Dedifferentiated amniotic fluid mesenchymal stem cell (primary cell): ENCODE data around the gene PLCD3.
A peak's percentile ranks its signal among the peaks of the same experiment; 100 is the strongest.

ENCODE experiments used
- DNase-seq: peaks from one replicate; pipeline ENCODE4 v3.0.0-alpha.2; 2016; ENCODE audit errors: extremely low spot score

The PLCD3 gene

GRCh38 chr17:45103269-45103795 lies 29.0 kb downstream of the PLCD3 start:
- DNase-seq = no peak

DNA sequence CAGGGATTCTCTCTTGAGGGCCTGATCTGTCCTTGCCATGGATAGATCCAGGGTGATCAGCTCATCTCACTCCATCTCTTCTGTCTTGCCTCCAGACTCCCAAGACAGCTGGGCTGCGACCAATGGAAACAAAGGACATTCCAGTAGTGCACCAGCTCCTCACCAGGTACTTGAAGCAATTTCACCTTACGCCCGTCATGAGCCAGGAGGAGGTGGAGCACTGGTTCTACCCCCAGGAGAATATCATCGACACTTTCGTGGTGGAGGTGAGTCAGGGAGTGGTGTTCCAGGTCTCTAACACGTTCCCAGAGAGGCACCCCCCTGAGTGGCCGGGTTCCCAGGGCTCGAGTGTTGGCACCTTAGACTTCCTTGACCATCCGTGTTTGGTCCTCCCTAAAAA lies 29.5 kb downstream of the PLCD3 start:
- no peak for DNase-seq

DNA sequence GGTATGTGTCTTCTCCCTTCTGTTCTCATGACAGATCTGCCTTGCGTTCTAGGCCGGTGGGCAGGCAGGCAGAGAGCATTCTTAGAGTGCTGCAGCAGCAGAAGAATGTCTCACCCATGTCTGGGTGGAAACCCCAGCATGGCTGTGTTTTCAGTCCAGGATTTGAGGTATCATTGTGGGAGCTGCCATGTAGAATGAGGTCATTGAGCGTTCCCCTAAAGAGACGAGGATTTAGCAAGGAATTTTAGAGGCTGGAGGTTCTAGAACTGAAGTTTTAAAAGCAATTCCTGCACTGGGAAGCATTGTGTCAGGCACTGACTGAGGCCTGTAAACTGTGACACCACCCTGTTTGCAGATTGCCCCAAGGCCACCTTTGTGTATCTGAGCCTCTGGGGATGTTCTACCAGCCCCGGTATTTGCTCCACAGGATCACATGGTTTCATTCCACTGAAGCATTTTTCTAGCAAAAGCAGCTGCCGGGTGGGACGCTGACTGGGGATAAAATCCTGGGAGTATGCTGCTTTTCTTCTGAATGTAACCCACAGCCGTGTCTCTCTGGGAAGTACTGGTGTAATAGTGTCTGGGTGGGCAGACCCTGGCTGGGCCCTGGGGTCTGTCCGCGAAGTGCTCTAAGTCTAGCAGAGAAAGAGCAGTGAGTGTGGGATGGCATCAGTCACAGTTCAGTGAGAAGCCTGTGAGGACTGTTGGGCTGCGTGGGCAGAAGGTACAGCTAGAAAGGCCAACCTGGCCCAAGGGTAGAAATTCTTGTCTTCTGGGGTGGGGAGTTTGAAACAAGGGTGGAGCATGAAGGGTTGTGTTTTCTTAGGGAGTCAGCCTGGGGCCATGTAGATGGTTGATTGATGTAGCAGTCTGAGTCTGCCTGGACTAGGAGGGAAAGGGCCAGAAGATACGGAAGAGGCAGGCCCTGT lies 30.2 kb downstream of the PLCD3 start:
- peak; percentile 77 for DNase-seq

DNA sequence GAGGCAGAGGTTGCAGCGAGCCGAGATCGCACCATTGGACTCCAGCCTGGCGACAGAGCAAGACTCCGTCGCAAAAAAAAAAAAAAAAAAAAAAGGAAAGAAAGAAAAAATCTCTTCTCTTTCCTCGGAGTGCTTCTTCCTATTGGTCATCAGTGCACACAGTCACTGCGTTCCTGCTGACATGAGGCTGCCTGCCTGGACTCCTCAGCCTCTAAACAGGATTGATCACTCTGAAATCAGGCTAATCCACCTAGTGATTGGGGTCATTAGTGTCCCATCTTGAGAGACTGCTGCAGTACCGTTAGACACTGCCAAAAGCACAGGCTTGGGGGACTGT lies 30.8 kb downstream of the PLCD3 start:
- no peak for DNase-seq

DNA sequence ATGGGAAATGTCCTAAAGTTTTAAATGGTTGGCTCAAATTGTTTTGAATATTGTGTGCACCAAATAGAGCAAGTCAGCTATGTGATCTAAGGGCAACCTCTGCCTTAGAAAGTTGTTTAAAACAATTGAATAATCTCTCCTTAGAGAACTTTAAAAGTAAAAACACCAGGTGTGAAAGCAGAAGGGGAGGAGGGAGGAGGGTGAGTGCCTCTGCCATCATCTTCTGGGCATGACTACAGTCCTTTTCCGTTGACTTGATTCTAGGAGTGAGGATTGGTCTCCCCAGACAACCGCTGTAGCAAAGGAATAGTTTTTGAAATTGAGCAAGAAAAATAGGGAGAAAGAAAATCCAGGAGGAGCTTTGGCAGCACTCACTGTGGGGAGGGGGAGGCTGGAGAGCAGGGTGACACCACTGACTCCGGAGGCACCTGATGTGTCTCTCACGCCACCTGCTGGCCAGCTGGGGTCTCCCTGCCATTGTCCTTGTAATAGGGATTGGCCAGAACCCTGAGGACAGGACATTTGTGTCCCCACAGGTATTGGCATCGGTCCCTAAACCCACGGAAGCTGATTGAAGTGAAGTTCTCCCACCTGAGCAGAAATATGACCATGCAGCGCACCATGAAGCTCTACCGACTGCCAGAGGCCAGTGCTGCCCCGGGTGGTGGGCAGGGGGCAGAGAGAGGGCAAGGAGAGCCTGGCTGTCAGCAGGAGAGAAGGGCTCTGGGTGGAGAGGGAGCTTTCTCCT lies 33.3 kb downstream of the PLCD3 start:
- peak; percentile 78 for DNase-seq

DNA sequence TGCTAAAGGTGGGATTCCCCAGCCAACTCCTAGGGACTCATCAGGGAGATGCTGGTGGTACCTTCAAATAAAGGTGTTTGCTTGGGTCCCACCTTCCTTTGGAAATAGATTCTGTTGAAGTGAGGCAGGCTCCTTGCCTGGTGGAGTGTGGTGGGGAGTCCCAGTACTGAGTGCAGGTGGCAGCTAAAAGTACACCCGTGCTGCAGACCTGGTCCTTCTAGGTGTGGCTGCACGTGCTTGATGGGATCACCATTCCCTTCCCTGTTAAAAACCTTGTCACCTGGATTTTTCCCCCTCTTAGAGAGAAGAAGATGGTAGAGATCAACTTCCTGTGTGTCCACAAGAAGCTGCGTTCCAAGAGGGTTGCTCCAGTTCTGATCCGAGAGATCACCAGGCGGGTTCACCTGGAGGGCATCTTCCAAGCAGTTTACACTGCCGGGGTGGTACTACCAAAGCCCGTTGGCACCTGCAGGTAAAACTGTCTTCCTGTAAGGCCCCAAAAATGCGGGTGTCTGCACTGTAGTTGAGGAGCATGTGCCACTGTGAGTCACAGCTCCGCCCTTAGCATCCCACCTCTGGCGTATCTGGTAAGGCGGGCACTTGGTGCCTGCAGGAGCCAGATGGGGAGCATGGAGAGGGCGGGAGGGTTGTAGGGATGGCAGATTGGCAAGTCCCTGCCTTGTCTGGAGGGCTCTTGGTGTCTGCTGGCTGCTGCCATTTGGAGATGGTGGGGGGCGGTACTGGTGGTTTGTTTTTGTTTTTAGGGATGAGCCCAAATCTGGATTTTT lies 34.0 kb downstream of the PLCD3 start:
- no peak for DNase-seq

DNA sequence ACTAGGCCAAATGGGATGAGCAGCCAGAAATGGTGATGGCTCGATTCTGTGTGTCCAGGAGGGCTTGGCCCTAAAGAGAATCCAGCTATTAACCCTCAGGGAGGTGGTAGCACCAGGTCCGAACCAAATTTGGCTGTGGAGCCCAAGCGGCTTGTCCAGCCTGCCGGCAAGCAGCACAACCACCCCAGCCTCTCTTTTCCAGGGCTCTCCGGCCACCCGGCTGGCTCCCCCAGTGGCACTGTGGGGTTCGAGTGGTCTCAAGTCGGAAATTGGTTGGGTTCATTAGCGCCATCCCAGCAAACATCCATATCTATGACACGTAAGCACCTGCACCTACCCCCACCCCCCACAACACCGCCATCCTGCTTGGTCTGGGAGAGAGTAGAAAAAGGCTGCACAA lies 35.4 kb downstream of the PLCD3 start:
- DNase-seq = no peak

GRCh38 chr17:45096141-45096540 lies 36.2 kb downstream of the PLCD3 start:
- DNase-seq = no peak

GRCh38 chr17:45093444-45094110 lies 38.7 kb downstream of the PLCD3 start:
- DNase-seq = no peak

DNA sequence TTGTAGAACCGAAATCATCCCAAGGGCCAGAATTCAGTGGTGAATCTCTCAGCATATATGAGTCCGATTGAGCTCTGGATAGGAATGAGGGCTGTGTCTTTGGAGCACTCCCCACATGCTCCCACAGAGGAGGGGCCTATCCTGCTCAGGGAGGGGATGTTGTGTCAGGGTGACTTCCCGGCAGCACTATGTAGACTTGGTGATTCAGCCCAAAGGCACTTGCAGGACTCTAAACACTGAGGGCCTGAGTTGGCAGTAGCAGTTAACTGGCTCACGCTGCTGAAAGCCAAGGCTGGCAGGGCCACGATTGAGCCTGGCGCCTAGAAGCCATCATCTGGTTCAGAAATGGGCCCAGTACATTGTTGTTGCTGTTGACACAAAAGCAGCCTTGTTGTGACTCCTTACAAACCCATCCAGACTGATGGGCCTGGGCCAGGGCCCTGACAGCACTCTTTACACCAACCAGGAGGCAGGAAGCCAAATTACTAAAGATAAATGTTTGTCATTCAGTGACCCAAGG lies 39.3 kb downstream of the PLCD3 start:
- peak; percentile 99 for DNase-seq

DNA sequence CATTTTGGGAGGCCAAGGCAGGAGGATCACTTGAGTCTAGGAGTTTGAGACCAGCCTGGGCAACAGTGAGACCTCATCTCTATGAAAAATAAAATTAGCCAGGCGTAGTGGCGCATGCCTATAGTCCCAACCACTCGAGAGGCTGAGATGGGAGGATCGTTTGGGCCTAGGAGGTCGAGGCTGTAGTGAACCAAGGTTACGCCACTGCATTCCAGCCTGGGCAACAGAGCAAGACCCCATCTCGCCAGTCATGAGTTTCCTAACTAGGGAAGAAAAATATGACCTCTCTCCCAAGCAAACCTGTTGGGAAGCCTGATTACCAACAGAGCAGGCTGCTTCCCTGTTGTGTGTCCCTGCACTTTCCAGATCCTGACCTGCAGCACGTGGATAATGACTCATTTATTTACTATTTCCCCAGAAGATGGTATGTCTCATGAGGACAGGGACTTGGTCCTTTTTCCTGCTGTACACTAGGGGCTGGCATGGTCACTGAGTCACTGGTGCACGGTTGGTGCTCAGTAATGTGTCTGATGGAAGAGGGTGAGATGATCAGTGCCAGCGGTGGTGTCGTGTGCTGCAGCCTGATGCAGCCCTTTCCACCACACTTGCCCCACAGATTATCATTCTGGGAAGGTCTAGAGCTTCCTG lies 40.4 kb downstream of the PLCD3 start:
- DNase-seq = no peak

GRCh38 chr17:45090711-45091110 lies 41.6 kb downstream of the PLCD3 start:
- DNase-seq = no peak

DNA sequence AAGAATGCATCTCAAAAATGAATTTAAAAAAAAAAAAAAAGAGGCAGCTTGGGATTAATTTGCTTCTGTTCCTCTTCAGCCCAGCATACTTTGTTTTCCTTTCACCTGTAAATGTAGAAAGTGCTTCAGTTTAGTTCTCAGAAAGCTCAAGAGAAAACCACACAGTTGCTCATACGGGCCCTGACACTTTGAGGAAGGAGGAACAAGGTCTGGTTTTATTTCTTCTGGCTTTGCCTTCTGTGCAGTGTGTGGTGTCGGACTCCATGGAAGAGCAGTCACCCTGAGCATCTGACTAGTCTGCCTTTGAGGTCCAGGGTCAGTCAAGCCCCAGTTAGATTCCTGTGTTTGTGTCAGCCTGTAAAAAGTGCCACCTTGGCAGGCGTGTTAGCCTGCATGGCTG lies 43.6 kb downstream of the PLCD3 start:
- DNase-seq = no peak

DNA sequence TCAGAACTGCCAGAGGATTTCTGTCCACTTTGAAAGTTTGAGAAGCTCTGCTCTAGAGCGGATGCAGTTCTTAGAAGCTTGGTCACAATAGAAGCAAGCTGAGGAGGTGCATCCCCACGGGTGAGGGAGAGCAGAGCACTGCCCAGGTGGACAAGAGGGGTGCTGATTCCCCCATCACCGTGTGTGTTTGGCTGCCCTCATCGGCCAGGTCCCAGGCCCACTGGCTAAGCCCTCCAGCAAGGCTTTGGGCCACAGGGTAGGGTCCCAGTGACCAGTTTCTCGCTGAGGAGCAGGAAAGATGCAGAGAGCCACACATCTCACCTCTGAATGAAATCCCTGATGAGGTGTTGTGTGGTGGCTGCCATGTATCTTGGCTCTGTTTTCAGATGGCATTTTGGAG lies 44.3 kb downstream of the PLCD3 start:
- DNase-seq = no peak

DNA sequence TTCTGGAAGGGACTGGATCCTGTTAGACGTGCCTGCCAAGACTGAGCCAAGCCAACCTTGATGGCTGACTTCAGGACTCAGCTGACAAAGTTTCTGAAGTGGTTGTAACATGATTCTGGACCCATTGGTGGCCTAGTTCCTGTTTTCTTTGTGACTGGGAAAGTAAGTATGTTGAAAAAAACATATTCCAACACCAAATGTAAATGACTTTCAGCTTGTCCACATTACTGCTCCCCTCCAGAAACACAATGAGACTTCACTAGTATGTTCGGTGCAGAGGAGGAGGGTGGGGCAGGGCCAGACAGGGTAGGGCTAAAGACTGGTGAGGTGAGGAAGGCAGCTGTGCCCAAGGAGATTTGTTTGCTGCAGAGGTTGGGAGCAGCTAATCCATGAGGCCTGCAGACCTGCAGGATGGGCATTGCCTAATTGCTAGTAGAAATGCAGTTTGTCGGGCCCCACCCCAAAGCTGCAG lies 44.8 kb downstream of the PLCD3 start:
- peak; percentile 44 for DNase-seq

DNA sequence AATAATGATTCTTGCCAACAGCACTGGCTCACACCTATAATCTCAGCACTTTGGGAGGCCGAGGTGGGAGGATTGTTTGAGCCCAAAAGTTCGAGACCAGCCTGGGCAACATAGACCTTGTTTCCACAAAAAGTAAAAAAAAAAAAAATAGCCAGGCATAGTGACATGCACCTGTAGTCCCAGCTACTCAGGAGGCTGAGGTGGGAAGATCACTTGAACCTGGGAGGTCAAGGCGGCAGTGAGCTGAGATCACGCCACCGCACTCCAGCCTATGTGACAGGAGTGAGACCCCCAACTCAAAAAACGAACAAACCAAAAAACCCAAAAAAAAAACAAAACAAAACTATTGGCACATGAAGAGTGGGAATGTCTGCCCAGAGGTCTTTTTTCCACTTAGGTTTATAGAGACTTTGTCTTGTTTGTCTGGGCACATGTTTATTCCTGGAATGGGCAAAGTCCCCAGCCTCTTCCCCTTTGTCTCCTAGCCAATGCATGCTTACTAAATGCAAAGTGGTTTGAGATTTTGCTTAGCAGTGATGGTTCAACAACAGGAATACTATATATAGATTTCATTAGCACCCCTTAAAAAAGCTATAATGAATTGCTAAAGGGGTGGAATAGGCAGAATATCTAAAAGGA lies 45.3 kb downstream of the PLCD3 start:
- no peak for DNase-seq

DNA sequence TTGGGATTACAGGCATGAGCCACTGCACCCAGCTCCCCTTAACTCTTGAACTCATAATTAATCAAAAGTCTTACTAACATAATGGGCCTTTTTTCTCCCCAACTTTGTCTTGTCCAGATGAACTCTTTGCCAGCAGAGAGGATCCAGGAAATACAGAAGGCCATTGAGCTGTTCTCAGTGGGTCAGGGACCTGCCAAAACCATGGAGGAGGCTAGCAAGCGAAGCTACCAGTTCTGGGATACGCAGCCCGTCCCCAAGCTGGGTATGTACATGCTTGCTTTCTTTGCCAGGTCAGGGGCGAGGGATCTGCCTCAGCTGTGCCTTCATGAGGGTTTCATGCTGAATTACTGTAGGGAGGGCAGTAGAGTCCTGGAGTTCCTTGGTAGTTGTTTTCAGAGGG lies 45.9 kb downstream of the PLCD3 start:
- no peak for DNase-seq

DNA sequence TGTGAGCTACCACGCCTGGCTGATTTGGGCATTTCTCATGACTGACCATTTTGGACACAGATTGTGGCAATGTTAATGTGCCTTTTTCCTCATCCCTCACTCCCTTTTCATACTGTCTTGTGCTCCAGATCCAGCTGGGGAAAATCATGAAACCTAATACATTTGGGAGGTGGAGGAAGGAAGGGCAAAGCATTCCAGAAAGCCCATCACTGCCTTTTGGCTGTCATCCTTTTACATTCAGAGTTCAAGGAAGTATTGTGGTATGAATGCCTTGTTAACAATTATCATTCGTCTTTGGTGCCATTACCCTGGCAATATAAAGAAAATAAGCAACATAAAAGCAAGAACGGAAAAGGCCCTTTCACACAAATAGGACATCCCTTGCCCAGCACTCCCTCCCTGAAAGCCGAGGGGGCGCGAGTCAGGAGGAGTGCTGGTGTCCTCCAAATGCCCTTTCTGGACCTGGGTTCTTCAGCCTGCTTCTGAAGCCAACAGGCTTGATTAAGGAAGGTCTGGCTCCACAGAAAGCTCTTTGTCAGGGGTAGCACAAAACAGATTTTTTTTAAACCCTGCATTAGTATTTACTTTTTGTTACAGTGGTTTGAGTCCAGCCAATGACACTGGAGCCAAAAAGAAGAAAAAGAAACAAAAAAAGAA lies 51.1 kb downstream of the PLCD3 start:
- no peak for DNase-seq

DNA sequence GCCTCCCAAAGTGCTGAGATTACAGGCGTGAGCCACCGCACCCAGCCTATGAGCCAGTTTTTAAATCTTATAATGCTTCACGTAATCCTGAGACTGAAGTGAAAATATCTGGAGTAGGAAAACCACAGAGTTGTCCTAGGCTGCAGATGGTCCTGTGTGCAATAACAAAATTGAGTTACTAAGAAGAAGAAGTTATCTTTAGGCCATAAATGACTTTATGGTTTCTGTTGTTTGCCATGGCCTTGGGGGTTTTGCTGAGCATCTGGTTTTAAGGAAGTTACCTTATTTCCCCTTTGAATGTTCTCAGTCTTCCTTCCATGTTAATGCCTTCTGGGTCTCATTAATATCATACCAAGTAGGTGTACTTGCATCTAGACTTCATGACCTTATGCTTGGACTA lies 54.7 kb downstream of the PLCD3 start:
- DNase-seq = no peak
